ENCODE data around the gene TLE5. TPM values are rescaled to one million over a fixed set of nuclear protein-coding genes. Genes with fewer than 3 reads are reported as not detected.

TLE5 gene
- 147 and 186 TPM in 2 replicates for total RNA-seq (2014; rRNA removed; shearing (Covaris generic))

- DNase-seq (ENCODE audit: low read depth), result peak; percentile 67
These were observed at the start of gene TLE5 for GRCh38 chr19:3062165-3063105. TLE5 (minus strand) TSS chr19:3062495; CDS start chr19:3062200, 295 bp downstream.

- DNase-seq (ENCODE audit: low read depth), result no peak
These were observed 49.4 kb upstream of the TLE5 start for GRCh38 chr19:3111586-3112247.

DNA sequence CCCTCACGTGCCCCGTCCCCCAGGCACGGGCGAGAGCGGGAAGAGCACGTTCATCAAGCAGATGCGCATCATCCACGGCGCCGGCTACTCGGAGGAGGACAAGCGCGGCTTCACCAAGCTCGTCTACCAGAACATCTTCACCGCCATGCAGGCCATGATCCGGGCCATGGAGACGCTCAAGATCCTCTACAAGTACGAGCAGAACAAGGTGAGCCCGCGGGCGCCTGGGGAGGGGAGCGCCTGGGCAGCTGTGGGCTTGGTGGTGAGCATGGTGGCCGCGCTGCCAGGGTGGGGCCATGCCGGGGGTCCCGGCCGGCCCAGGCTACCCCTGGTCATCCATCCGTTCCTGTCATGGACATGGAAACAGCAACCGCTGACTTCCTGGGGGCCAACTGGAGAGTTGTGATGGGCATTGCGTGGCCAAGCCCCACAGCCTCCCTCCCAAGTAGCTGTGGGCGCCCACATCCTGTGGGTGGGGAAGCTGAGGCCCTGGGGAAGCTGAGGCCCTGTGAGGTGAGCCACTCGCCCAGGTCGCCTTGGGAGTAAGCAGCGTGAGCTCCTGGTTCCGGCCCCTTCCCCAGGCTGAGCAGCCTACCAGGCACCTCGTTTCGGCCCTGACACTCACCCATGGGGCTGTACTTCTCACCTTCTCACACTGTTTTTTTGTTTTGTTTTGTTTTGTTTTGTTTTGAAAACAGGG, 48.0 kb upstream of the TLE5 start:
- no peak for DNase-seq (ENCODE audit: low read depth)

DNA sequence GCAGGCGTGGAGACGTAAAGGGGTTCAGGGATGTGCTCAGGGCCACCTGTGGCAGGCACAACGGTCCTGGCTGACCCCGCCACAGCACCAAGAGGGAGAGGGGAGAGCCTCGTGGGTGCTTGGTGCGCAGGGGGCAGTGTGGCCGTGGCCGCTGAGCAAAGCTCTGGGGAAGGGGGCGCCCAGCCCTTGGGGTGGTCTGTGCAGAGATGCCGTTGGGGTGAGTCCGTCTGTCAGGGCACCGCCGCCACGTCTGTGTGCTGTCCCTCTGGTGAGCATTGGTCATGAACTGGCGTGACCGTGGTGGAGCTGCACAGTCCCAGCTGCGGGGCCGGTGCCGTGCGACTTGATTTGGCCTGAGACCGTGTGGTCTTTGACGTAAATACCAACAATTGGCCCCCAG, 47.2 kb upstream of the TLE5 start:
- no peak for DNase-seq (ENCODE audit: low read depth)

GRCh38 chr19:3108775-3109174, 46.5 kb upstream of the TLE5 start:
- peak; percentile 69 for DNase-seq (ENCODE audit: low read depth)

GRCh38 chr19:3107658-3108057, 45.4 kb upstream of the TLE5 start:
- no peak for DNase-seq (ENCODE audit: low read depth)

DNA sequence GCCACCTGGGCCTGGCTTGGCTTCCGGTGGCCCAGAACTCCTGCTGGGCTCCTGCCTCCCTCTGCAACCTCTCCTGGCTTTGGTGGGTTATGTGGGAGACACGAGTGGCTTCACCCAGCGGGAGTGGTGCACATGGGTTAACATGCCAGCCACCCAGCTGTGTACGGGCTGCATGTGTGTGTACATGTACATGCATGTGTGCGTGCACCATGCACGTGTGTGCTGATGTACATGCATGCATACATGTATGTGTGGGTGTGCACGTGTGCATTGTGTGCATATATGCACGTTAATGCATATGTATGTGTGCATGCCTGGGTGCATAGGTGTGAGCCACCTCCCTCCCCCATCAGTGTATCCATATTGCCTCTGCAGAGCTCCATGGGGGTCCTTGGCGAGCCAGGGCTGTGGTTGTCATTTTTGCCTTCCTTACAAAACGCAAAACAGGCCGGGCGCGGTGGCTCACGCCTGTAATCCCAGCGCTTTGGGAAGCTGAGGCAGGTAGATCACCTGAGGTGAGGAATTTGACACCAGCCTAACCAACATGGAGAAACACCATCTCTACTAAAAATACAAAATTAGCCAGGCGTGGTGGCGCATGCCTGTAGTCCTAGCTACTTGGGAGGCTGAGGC, 44.3 kb upstream of the TLE5 start:
- DNase-seq (ENCODE audit: low read depth), result no peak

DNA sequence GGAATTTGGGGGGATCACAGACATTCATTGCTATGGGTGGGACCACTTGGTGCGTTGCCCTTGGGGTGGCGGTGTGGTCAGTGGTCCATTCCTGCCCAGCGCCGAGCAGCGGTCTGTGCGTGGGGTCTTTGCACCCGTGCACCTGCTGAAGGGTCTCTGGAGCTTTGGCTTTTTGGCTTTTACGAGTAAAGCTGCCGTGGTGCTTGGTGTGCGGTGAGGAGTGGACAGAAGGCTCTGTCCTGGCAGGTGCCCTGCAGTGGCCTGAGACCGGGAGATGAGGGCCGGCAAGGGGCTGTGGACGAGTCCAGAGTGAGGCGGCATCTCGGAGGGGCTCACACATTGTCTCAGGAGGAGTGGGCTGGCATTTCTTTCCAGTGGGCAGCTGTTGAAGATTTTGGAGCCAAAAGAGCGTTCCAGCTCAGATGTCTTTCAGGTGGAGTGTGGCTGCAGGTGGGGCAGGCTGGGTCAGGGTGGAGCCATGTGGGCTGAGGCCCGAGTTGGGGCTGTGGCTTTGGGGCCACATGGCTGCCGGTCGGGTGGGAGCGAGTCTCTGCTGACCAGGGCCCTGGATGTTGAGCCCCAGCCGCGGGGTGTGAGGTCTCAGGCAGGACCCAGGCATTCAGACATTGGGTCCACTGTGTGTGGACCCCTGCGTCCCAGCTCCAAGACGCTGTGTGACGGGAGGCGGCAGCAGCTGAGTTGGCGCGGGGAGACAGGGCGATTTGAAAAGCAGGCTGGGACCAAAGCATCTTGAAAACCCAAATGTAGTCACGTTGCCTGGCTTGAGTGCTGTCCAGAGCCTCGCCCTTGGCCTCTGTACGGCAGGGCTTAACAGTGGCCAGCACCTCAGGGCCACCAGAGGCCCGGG, 43.6 kb upstream of the TLE5 start:
- no peak for DNase-seq (ENCODE audit: low read depth)

- no peak for DNase-seq (ENCODE audit: low read depth)
These were observed 42.4 kb upstream of the TLE5 start for GRCh38 chr19:3104708-3104983.

- no peak for DNase-seq (ENCODE audit: low read depth)
These were observed 40.2 kb upstream of the TLE5 start for GRCh38 chr19:3102239-3103140.

DNA sequence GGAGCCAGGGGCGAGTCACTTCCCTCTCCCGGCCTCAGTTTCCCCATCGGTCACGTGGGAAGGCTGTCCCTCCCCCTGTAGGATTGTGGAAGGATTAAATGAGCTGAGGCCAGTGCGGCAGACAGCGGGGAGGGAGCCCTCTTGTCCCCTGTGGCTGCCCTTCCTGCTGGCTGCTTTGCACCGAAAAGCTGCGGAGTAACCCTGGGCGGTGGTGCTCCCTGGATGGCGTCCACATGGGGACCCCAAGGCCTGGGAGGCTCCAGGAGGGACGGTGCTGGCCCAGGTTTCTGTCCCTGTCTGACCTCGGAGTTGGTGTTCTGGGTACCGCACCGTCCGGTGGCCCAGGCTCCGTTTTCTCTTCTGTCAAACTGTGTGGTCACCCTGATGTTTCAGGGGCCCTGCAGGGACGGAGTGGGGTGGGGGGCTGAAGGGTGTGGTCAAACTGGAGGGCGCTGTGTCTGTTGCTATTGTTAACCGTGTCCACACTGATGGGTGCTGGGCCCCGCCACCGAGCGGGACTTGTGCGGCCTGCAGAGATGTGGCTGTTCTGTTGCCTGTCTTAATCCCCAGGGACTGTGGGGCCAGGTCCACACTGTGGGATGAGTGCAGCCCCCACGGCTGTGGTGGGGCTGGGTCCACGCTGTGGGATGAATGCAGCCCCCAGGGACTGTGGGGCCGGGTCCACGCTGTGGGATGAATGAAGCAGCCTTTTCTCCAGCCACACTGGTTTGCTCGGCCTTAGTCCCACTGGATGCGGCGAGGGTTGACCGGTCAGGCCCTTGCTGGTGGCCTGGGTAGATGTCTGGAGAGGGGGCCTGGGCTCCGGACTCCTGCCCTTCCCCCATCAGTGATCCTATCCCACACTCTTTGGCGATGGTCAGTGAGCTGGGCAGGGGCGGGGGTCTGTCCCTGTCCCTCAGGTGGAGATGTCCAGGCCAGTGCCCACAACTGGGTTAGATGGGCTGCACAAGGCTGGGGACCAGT, 38.7 kb upstream of the TLE5 start:
- DNase-seq (ENCODE audit: low read depth), result no peak

GRCh38 chr19:3100331-3100730, 38.0 kb upstream of the TLE5 start:
- DNase-seq (ENCODE audit: low read depth), result no peak

GRCh38 chr19:3099347-3100145, 37.3 kb upstream of the TLE5 start:
- DNase-seq (ENCODE audit: low read depth), result no peak

DNA sequence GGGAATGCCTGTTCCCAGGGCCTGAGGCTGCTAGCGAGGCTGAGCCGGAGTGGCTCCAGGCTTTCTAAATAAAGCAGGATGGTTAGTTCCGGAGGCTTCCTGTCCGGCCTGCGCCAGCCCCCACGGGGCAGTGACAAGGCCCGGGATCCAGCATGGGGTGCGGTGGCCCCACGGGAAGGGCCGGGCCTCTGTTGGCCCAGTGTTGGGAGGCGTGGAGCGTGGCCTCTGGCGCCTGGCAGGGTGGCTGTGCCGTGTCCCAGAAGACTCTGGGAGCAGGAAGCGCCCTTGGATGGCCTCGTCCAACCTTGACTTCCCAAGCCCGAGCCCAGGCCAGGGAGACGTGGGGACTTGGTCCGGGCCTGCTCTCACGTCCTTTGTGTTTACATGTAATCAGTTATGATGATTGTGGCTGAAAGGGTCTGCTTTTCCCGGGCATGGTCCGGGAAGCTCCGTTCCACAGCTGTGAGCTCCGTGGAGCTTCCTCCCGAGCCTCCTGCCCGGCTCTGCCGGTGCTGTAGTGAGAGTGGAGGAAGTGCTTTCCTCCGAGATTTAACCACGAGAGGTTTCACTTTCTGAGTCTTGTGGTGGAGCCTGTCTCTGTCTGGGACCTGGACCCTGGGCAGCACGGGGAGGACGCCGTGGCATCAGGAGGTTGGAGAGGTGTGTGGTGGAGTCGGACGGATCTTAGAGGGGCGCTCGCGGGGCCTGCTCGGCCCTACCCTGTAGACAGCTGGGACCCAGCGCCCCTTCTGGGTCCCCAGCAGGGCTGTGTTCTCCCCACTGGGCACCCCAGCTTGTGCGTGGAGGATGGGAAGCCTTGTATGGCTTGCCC, 36.4 kb upstream of the TLE5 start:
- DNase-seq (ENCODE audit: low read depth), result no peak

GRCh38 chr19:3098141-3098514, 35.8 kb upstream of the TLE5 start:
- DNase-seq (ENCODE audit: low read depth), result no peak

- DNase-seq (ENCODE audit: low read depth), result no peak
These were observed 35.2 kb upstream of the TLE5 start for GRCh38 chr19:3097442-3097871.

GRCh38 chr19:3096902-3097326, 34.6 kb upstream of the TLE5 start:
- no peak for DNase-seq (ENCODE audit: low read depth)
